Measurements from ENCODE around the gene ADGRG1. TPM values are rescaled to one million over a fixed set of nuclear protein-coding genes. Genes with fewer than 3 reads are reported as not detected.

Gene ADGRG1
- total RNA-seq, 2 donors from 2014 or later, result 53.7 to 61.6 TPM

DNA sequence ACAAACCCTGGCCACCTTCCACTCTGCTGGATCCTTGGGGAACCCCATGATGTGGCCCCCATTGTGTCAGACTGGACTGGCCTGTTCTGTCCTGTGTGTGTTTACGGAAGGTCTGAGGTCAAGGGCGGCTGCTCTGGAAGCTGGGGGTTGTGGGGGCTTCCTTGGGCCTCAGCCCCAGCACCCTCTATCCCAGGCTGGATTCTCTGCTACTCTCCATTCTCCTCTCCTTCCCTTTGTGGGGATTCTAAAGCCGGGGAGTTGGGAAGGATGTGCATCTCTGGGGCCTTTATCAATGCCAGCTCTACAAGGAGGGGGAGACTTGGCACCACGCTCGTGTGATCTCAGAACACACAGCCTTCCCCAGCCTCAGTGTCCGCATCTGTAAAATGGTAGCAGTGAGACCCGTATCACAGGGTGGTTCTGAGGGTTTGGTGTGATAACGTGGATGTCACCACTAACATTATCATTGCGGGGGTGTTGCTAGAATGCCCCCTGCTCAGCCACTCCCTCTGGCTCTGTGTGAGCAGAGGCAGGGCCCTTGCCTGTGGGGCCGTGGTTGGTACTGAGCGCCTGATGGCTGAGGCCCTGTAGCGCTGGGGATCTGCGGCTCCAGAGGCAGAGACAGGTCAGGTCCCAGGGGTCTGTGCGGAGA is 18.1 kb downstream of the ADGRG1 start:
- Histone ChIP-seq H3K27me3 (no peaks in the 10 kb centered on the region), H3K9me3 (no peaks in the 10 kb centered on the region), H3K4me3 (no peak overlapping the region), H3K4me1 (peaks cover 21% of the 10 kb centered on the region), H3K27ac (peak overlapping the region; percentile 6 to 43 (median 26)), H3K36me3 (replicated peaks in 1 of 2; ENCODE audit: insufficient read depth in 1 of 2, low read depth in 2 of 2) (peaks cover 8 to 9% of the 10 kb centered on the region in 2 donors)
- WGBS, 2 donors, result 77 to 85% methylated on average over 9 to 14 of the region's 14 CpGs
- intact Hi-C loops (cut with DNase I), result loop anchor here (5.0 kb wide), 1 partner anchor 54 kb away; no protein-coding TSS in a partner anchor
- no peak for DNase-seq
- TF ChIP-seq, protein P1, sequence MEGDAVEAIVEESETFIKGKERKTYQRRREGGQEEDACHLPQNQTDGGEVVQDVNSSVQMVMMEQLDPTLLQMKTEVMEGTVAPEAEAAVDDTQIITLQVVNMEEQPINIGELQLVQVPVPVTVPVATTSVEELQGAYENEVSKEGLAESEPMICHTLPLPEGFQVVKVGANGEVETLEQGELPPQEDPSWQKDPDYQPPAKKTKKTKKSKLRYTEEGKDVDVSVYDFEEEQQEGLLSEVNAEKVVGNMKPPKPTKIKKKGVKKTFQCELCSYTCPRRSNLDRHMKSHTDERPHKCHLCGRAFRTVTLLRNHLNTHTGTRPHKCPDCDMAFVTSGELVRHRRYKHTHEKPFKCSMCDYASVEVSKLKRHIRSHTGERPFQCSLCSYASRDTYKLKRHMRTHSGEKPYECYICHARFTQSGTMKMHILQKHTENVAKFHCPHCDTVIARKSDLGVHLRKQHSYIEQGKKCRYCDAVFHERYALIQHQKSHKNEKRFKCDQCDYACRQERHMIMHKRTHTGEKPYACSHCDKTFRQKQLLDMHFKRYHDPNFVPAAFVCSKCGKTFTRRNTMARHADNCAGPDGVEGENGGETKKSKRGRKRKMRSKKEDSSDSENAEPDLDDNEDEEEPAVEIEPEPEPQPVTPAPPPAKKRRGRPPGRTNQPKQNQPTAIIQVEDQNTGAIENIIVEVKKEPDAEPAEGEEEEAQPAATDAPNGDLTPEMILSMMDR (IDR thresholded peaks at IDR 0.05), result no peak
- no peak for TF ChIP-seq POLR2A (IDR thresholded peaks at IDR 0.05)
- no peak for ATAC-seq

DNA sequence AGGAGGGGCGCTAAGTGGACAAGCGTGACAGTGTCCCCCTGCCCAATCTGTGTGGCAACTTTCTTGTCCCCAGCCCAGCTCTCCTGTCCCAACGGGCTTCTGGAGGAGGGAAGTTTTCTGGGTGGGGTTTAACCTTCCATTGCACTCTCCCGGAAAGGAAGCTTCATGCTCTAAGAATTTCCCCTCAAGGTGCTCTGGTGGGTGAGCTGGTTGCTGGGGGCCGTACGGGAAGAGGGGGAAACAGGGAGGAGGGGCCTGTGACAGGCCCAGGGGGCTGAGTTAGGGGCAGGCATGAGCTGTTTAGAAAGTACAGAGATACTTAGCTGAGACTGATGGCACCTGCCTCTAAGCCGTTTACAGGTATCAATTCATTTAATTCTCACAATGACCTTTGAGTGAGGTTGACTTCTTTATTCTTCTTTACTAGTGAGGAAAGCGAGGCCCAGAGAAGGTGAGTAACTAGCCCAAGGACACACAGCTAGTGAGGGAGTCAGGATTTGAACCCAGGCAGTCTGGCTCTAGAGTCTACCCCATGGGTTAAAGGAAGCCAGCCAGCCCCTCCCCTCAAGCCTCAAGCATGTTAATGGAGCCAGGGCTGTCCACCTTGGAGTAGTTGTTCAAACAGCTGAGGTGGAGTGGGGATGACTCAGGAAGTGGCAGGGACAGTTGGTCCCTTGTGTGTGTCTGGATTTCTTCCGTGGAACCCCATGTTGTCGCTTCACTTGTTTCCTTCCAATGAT is 18.9 kb downstream of the ADGRG1 start:
- no peak overlapping the region for H3K4me3 ChIP-seq
- peaks cover 9% of the 10 kb centered on the region in 2 donors for H3K36me3 ChIP-seq (replicated peaks in 1 of 2; ENCODE audit: insufficient read depth in 1 of 2, low read depth in 2 of 2)
- TF ChIP-seq, protein P1 (IDR thresholded peaks at IDR 0.05), result no peak
- TF ChIP-seq POLR2A (IDR thresholded peaks at IDR 0.05), result no peak
- DNase-seq, result no peak
- WGBS, 2 donors, result 68 to 70% methylated on average over 9 to 10 of the region's 10 CpGs
- peak overlapping the region in 3 of 4 donors; percentile 6 to 42 (median 42) for H3K27ac ChIP-seq
- H3K27me3 ChIP-seq, result no peaks in the 10 kb centered on the region
- intact Hi-C loops (cut with DNase I), result loop anchor here (5.0 kb wide), 1 partner anchor 55 kb away; no protein-coding TSS in a partner anchor
- H3K9me3 ChIP-seq, result no peaks in the 10 kb centered on the region
- ATAC-seq, result no peak
- peaks cover 14% of the 10 kb centered on the region for H3K4me1 ChIP-seq

DNA sequence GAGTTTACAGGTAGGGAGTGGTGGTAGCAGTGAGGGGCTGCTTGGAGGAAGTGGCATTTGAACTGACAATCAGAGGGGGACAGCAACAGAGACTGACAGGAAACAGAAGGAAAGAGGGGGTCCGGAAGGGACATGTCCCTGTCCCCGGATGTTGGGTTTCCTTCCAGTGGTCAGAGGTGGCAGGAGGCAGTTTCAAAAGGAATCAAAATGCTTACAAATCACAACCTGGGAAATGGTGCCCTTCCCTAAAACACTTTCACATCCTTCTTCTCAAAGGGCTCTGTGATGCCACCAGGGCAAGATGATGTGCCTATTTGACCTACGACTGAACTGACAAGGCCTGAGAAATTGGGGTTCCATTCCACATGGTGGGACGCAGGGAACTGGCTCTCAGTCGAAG is 19.7 kb downstream of the ADGRG1 start:
- intact Hi-C loops (cut with DNase I), result loop anchor here (2.0 to 5.0 kb wide), 2 partner anchors 47 to 56 kb away; no protein-coding TSS in a partner anchor
- ATAC-seq (no peak), DNase-seq (no peak)
- no peaks in the 10 kb centered on the region for H3K27me3 ChIP-seq
- peaks cover 9% of the 10 kb centered on the region in 2 donors for H3K36me3 ChIP-seq (replicated peaks in 1 of 2; ENCODE audit: insufficient read depth in 1 of 2, low read depth in 2 of 2)
- H3K27ac ChIP-seq, result peak overlapping the region in 3 of 4 donors; percentile 6 to 42 (median 6)
- H3K4me1 ChIP-seq, result peaks cover 10% of the 10 kb centered on the region
- TF ChIP-seq POLR2A (IDR thresholded peaks at IDR 0.05), result no peak
- TF ChIP-seq, protein P1 (IDR thresholded peaks at IDR 0.05), result no peak
- 67 to 90% methylated on average over 5 of the region's 5 CpGs for WGBS, 2 donors
- no peak overlapping the region for H3K4me3 ChIP-seq
- H3K9me3 ChIP-seq, result no peaks in the 10 kb centered on the region

DNA sequence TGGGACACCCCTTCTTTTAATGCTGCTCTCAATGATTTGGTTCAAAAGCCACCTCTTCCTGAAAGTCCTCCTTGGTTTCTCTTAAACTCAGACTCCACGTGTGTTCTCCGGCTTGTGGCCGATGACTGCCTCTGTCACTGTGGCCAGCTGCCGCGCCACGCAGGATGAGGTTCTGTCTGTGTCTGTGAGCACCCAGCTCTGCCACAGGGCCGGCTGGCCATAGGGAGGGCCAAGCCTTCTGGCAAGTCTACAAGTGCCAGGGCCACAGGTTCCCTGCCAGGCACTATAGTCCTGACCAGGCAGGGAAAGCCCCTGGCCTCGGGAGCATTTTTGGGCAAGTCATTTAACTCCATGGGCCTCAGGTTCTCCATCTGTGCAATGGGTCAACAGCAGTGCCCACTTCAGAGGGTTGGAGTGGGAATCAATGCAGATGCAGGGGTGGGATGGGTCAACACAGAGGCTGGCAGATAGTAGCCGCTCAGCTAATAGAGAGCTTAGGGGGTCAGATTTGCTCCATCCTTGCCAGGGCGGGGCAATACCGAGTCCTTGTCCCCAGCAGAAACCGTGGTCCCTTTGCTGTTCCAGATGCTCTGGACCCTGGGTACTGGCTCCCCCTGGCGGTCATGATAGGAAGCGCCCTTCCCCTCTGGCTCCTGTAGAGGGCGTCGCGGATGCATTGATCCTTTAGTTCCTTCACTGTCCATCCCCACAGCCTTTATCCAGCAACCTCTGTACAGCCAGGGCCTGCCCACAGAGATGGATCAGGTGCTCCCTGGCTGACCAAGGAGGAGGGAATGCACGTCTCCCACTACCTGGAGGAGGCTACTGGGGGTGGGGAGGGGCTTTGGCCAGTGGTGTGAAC is 20.4 kb downstream of the ADGRG1 start:
- ATAC-seq, result peak; percentile 84
- intact Hi-C loops (cut with DNase I), result loop anchor here (2.0 to 5.0 kb wide), 2 partner anchors 48 to 57 kb away; no protein-coding TSS in a partner anchor
- peak; percentile 78 to 89 (median 84) for DNase-seq
- Histone ChIP-seq H3K9me3 (no peaks in the 10 kb centered on the region), H3K4me3 (no peak overlapping the region), H3K27ac (peak overlapping the region in 2 of 4 donors; percentile 6 to 42), H3K27me3 (no peaks in the 10 kb centered on the region), H3K36me3 (replicated peaks in 1 of 2; ENCODE audit: insufficient read depth in 1 of 2, low read depth in 2 of 2) (peaks cover 9% of the 10 kb centered on the region in 2 donors), H3K4me1 (peaks cover 6% of the 10 kb centered on the region)
- WGBS, 2 donors, result 25 to 37% methylated on average over 11 to 18 of the region's 18 CpGs
- TF ChIP-seq, protein P1 (IDR thresholded peaks at IDR 0.05), result peak; percentile 99 to 100 (median 100)
- TF ChIP-seq POLR2A (IDR thresholded peaks at IDR 0.05), result no peak
